ENCODE results near the gene CYP2E1.
"Not testable (repeated sequence)": the region's sequence is repeated elsewhere in the genome, so short reads cannot be mapped to it uniquely, and the experiment has no call there.

CYP2E1 gene

GRCh38 chr10:133537546-133538545 is 10.7 kb downstream of the CYP2E1 start:
- TF ChIP-seq CTCF (conservative IDR thresholded peaks at IDR 0.05; ENCODE audit: low read depth, low read length): no peak
- DNase-seq (ENCODE audit: low read depth): no peak
- H3K4me3 ChIP-seq (ENCODE audit: low read length): no peak overlapping the region

- not testable (repeated sequence) for H3K4me3 ChIP-seq (ENCODE audit: low read length); DNase-seq (ENCODE audit: low read depth)
Observed at GRCh38 chr10:133541441-133541975, 14.3 kb downstream of the CYP2E1 start.

GRCh38 chr10:133544506-133544905 is 17.3 kb downstream of the CYP2E1 start:
- DNase-seq (ENCODE audit: low read depth): no peak
- no peak for TF ChIP-seq CTCF (conservative IDR thresholded peaks at IDR 0.05; ENCODE audit: low read depth, low read length)
- H3K4me3 ChIP-seq (ENCODE audit: low read length): no peak overlapping the region

GRCh38 chr10:133554600-133554999 is 27.4 kb downstream of the CYP2E1 start:
- DNase-seq (ENCODE audit: low read depth): no peak
- H3K4me3 ChIP-seq (ENCODE audit: low read length): no peak overlapping the region
- no peak for TF ChIP-seq CTCF (conservative IDR thresholded peaks at IDR 0.05; ENCODE audit: low read depth, low read length)

GRCh38 chr10:133555521-133555920 is 28.4 kb downstream of the CYP2E1 start:
- TF ChIP-seq CTCF (conservative IDR thresholded peaks at IDR 0.05; ENCODE audit: low read depth, low read length): no peak

GRCh38 chr10:133557381-133557780 is 30.2 kb downstream of the CYP2E1 start:
- H3K4me3 ChIP-seq (ENCODE audit: low read length): no peak overlapping the region
- DNase-seq (ENCODE audit: low read depth): no peak
- no peak for TF ChIP-seq CTCF (conservative IDR thresholded peaks at IDR 0.05; ENCODE audit: low read depth, low read length)

More at GRCh38 chr10:133555521-133555920, 28.4 kb downstream of the CYP2E1 start:
- DNase-seq (ENCODE audit: low read depth): no peak
- H3K4me3 ChIP-seq (ENCODE audit: low read length): no peak overlapping the region

GRCh38 chr10:133559216-133559615 is 32.1 kb downstream of the CYP2E1 start:
- no peak for DNase-seq (ENCODE audit: low read depth)
- no peak overlapping the region for H3K4me3 ChIP-seq (ENCODE audit: low read length)
- TF ChIP-seq CTCF (conservative IDR thresholded peaks at IDR 0.05; ENCODE audit: low read depth, low read length): no peak
